Activated naive CD4-positive, alpha-beta T cell (primary cell): ENCODE data around the gene SMAD2.
"Not testable (repeated sequence)": the region's sequence is repeated elsewhere in the genome, so short reads cannot be mapped to it uniquely, and the experiment has no call there.

ENCODE experiments used
- DNase-seq, 4 experiments: peaks; one replicate each; lab custom pipeline; 2025; lab: John Stamatoyannopoulos, UW

The SMAD2 gene

GRCh38 chr18:47930199-47930930 lies at the start of gene SMAD2:
Gene SMAD2, minus strand, starts transcription at chr18:47930659. Its CDS starts 33,903 bp downstream, at chr18:47896756.
- DNase-seq, result peak; percentile 51 to 78 (median 57)

- DNase-seq, result no peak
Measured at GRCh38 chr18:47979611-47980200, 49.2 kb upstream of the SMAD2 start.

GRCh38 chr18:47978603-47979002 lies 48.1 kb upstream of the SMAD2 start:
- no peak for DNase-seq

GRCh38 chr18:47978141-47978540 lies 47.7 kb upstream of the SMAD2 start:
- DNase-seq, result no peak

- no peak for DNase-seq
Measured at GRCh38 chr18:47975701-47976100, 45.2 kb upstream of the SMAD2 start.

- no peak for DNase-seq
Measured at GRCh38 chr18:47975105-47975504, 44.6 kb upstream of the SMAD2 start.

- DNase-seq, result no peak
Measured at GRCh38 chr18:47970664-47971531, 40.4 kb upstream of the SMAD2 start.

- no peak for DNase-seq
Measured at GRCh38 chr18:47969816-47970215, 39.4 kb upstream of the SMAD2 start.

- no peak for DNase-seq
Measured at GRCh38 chr18:47968721-47969120, 38.3 kb upstream of the SMAD2 start.

GRCh38 chr18:47968006-47968676 lies 37.7 kb upstream of the SMAD2 start:
- DNase-seq, result no peak

GRCh38 chr18:47964053-47964452 lies 33.6 kb upstream of the SMAD2 start:
- DNase-seq, result no peak

GRCh38 chr18:47961003-47961402 lies 30.5 kb upstream of the SMAD2 start:
- DNase-seq, result not testable (repeated sequence)

- DNase-seq, result no peak
Measured at GRCh38 chr18:47953471-47953931, 23.0 kb upstream of the SMAD2 start.

GRCh38 chr18:47950511-47950910 lies 20.1 kb upstream of the SMAD2 start:
- no peak for DNase-seq

GRCh38 chr18:47949202-47949601 lies 18.7 kb upstream of the SMAD2 start:
- DNase-seq, result no peak

GRCh38 chr18:47946889-47947288 lies 16.4 kb upstream of the SMAD2 start:
- DNase-seq, result no peak

- no peak for DNase-seq
Measured at GRCh38 chr18:47944972-47945852, 14.8 kb upstream of the SMAD2 start.

GRCh38 chr18:47936952-47937351 lies 6.5 kb upstream of the SMAD2 start:
- DNase-seq, result no peak

- no peak for DNase-seq
Measured at GRCh38 chr18:47935321-47936055, 5.0 kb upstream of the SMAD2 start.

GRCh38 chr18:47932603-47933002 lies 2.1 kb upstream of the SMAD2 start:
- no peak for DNase-seq
